ENCODE results near the gene MYLK. TPM values are rescaled to one million over a fixed set of nuclear protein-coding genes. Genes with fewer than 3 reads are reported as not detected.

MYLK gene
- total and polyA plus RNA-seq, 2 of the 4 experiments (the other 2 are of a cell fraction): 299 to 484 TPM

DNA sequence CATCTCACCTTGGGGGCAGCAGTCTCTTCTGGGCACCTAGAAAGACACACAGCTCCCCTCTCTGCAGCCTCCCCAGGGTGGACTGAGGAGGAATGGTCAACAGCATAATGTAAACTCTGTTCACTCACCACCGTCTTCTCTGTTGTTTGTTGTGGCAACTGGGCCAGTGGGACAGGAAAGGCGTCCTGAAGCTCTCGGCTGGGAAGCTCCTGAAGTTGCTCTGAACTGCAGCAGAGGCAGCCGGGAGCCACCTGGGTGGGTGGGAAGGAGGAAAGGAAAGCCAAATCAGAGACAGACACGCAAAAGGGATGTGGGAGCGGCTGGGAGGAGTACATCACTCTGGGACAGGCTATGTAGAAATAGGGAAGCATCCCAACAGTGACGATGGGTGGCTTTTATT, 52.7 kb downstream of the MYLK start:
- ChIA-PET CTCF (no interaction called here), POLR2A (ENCODE audit: unreplicated experiment) (no interaction called here)
- no peak overlapping the region for H3K56ac ChIP-seq (ENCODE audit: extremely low read depth, insufficient read depth, low read length)
- H3K79me1 ChIP-seq (ENCODE audit: low read depth in 1 of 2, low read length in 2 of 2): peaks cover 53 to 72% of the 10 kb centered on the region in 2 experiments
- TF ChIP-seq, protein P1, sequence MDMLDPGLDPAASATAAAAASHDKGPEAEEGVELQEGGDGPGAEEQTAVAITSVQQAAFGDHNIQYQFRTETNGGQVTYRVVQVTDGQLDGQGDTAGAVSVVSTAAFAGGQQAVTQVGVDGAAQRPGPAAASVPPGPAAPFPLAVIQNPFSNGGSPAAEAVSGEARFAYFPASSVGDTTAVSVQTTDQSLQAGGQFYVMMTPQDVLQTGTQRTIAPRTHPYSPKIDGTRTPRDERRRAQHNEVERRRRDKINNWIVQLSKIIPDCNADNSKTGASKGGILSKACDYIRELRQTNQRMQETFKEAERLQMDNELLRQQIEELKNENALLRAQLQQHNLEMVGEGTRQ (IDR thresholded peaks at IDR 0.05; ENCODE audit: low read depth, low read length): no peak
- TF ChIP-seq SMC3 (IDR thresholded peaks at IDR 0.05; ENCODE audit: low read depth, low read length) (no peak), RCOR1 (IDR thresholded peaks at IDR 0.05; ENCODE audit: insufficient replicate concordance, low read length) (no peak), MAZ (IDR thresholded peaks at IDR 0.05; ENCODE audit: borderline replicate concordance, low read depth, low read length) (no peak), BHLHE40 (IDR thresholded peaks at IDR 0.05; ENCODE audit: low read depth, low read length) (no peak), CEBPB (IDR thresholded peaks at IDR 0.05; ENCODE audit: low read depth, low read length) (no peak), MXI1 (IDR thresholded peaks at IDR 0.05; ENCODE audit: borderline replicate concordance, low read depth, low read length) (no peak), MAFK (IDR thresholded peaks at IDR 0.05; ENCODE audit: low read depth, low read length) (no peak), POLR2A (IDR thresholded peaks at IDR 0.05; ENCODE audit: low read depth, low read length) (no peak), CHD1 (IDR thresholded peaks at IDR 0.05; ENCODE audit: low read depth, low read length) (no peak)
- TF ChIP-seq, protein P2, sequence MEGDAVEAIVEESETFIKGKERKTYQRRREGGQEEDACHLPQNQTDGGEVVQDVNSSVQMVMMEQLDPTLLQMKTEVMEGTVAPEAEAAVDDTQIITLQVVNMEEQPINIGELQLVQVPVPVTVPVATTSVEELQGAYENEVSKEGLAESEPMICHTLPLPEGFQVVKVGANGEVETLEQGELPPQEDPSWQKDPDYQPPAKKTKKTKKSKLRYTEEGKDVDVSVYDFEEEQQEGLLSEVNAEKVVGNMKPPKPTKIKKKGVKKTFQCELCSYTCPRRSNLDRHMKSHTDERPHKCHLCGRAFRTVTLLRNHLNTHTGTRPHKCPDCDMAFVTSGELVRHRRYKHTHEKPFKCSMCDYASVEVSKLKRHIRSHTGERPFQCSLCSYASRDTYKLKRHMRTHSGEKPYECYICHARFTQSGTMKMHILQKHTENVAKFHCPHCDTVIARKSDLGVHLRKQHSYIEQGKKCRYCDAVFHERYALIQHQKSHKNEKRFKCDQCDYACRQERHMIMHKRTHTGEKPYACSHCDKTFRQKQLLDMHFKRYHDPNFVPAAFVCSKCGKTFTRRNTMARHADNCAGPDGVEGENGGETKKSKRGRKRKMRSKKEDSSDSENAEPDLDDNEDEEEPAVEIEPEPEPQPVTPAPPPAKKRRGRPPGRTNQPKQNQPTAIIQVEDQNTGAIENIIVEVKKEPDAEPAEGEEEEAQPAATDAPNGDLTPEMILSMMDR (conservative IDR thresholded peaks at IDR 0.05; ENCODE audit: low read depth, low read length): no peak
- H4K20me1 ChIP-seq (ENCODE audit: insufficient read depth, low read length): no peaks in the 10 kb centered on the region
- no peak for DNase-seq
- no peak overlapping the region for H3K14ac ChIP-seq (replicated peaks; ENCODE audit: low read depth, low read length)
- H2BK5ac ChIP-seq (ENCODE audit: low read depth, low read length, poor library complexity, severe bottlenecking): no peak overlapping the region
- H3K9ac ChIP-seq (ENCODE audit: low read depth, low read length): no peak overlapping the region
- 0 out of 2 replicates have a peak overlapping the region, but pooled peaks have one; percentile 1 for H2AK5ac ChIP-seq (ENCODE audit: low read depth, low read length)
- no peak overlapping the region for H4K91ac ChIP-seq (ENCODE audit: insufficient read depth, low read depth, low read length)
- H3K4me1 ChIP-seq (ENCODE audit: control insufficient read depth, insufficient read depth, low read length): peaks cover 16% of the 10 kb centered on the region
- WGBS, 2 experiments (ENCODE audit: extremely low coverage in 2 of 2, insufficient read length in 1 of 2): no CpG with 5 or more reads among the region's 7 CpGs
- H2AK9ac ChIP-seq (replicated peaks; ENCODE audit: low read depth, low read length, poor library complexity): peak overlapping the region; percentile 37
- BruUV-seq (replicated peaks): no TSS peak
- dilution Hi-C loops (cut with HindIII; ENCODE audit: low sequenced_read_pairs, unreplicated experiment) (no loop called here), in situ Hi-C loops (cut with MboI; ENCODE audit: low sequenced_read_pairs) (no loop called here), intact Hi-C loops (cut with micrococcal nuclease) (no loop called here)
- no peak overlapping the region for H3K18ac ChIP-seq (ENCODE audit: low read depth, low read length)
- no peak for ATAC-seq (ENCODE audit: low read depth)
- H3K23ac ChIP-seq (ENCODE audit: low read depth, low read length): no peak overlapping the region
- peaks cover 41% of the 10 kb centered on the region for H3K36me3 ChIP-seq (ENCODE audit: control insufficient read depth, insufficient read depth, low read length)
- no peak overlapping the region for H2AFZ ChIP-seq (replicated peaks; ENCODE audit: low read length, poor library complexity)
- no peaks in the 10 kb centered on the region for H3K27me3 ChIP-seq (ENCODE audit: control insufficient read depth, insufficient read depth, low read length)
- no peak overlapping the region for H4K5ac ChIP-seq (ENCODE audit: low read depth, low read length)
- no peak overlapping the region for H2BK15ac ChIP-seq (ENCODE audit: low read depth, low read length)
- H4K8ac ChIP-seq (ENCODE audit: low read depth in 2 of 2, low read length in 2 of 2): peak overlapping the region in 1 of 2 experiments; percentile 43; a peak in 1 of 4 replicates
- peaks cover 13% of the 10 kb centered on the region for H3K9me3 ChIP-seq (ENCODE audit: control insufficient read depth, insufficient read depth, low read length)
- H2BK20ac ChIP-seq (ENCODE audit: low read depth, low read length): no peak overlapping the region
- no peak overlapping the region for H3K4me2 ChIP-seq (ENCODE audit: low read depth, low read length)
- H3K4ac ChIP-seq (ENCODE audit: low read depth, low read length): 0 out of 2 replicates have a peak overlapping the region, but pooled peaks have one; percentile 67
- no peak overlapping the region for H2BK120ac ChIP-seq (ENCODE audit: low read depth, low read length)
- H3K9me1 ChIP-seq (ENCODE audit: insufficient read depth, low read length): peaks cover 21% of the 10 kb centered on the region
- H3K27ac ChIP-seq (ENCODE audit: insufficient read depth, low read length): no peak overlapping the region
- no peak overlapping the region for H3K4me3 ChIP-seq (ENCODE audit: insufficient read depth, low read depth, low read length)

Data from IMR-90 (cell line).